GM19455 (cell line): ENCODE measurements around the gene PIGP.
"Not testable (repeated sequence)": the region's sequence is repeated elsewhere in the genome, so short reads cannot be mapped to it uniquely, and the experiment has no call there.

Experiments
- ATAC-seq: cut with Tn5 transposase; IDR thresholded peaks from one replicate; pipeline ENCODE4 v1.9.1; 2021; ENCODE audit not compliant: unreplicated experiment

PIGP gene

GRCh38 chr21:37072988-37073416, at the start of gene PIGP, which contains the start of gene TTC3:
TSS of gene PIGP (minus strand) at chr21:37073071. CDS start at chr21:37072515, 556 bp downstream.
TSS of gene TTC3 (plus strand) at chr21:37073254. CDS start at chr21:37087258, 14,004 bp downstream.
- ATAC-seq = peak; percentile 56

- no peak for ATAC-seq
These were observed 46.7 kb upstream of the PIGP start for GRCh38 chr21:37119421-37120218.

GRCh38 chr21:37118187-37118826, 45.4 kb upstream of the PIGP start:
- no peak for ATAC-seq

- no peak for ATAC-seq
These were observed 44.3 kb upstream of the PIGP start for GRCh38 chr21:37117204-37117603.

GRCh38 chr21:37116459-37116858, 43.6 kb upstream of the PIGP start:
- ATAC-seq = not testable (repeated sequence)

- not testable (repeated sequence) for ATAC-seq
These were observed 41.4 kb upstream of the PIGP start for GRCh38 chr21:37114301-37114700.

GRCh38 chr21:37111029-37111428, 38.2 kb upstream of the PIGP start:
- not testable (repeated sequence) for ATAC-seq

GRCh38 chr21:37106998-37107397, 34.1 kb upstream of the PIGP start:
- no peak for ATAC-seq

GRCh38 chr21:37102746-37103145, 29.9 kb upstream of the PIGP start:
- not testable (repeated sequence) for ATAC-seq

- ATAC-seq = no peak
These were observed 28.5 kb upstream of the PIGP start for GRCh38 chr21:37101384-37101783.

GRCh38 chr21:37100316-37100715, 27.4 kb upstream of the PIGP start:
- no peak for ATAC-seq

- ATAC-seq = no peak
These were observed 25.9 kb upstream of the PIGP start for GRCh38 chr21:37098751-37099150.

GRCh38 chr21:37095821-37096220, 22.9 kb upstream of the PIGP start:
- no peak for ATAC-seq

GRCh38 chr21:37093977-37094376, 21.1 kb upstream of the PIGP start:
- ATAC-seq = no peak

GRCh38 chr21:37088186-37088735, 15.4 kb upstream of the PIGP start:
- no peak for ATAC-seq

GRCh38 chr21:37087188-37087587, 14.3 kb upstream of the PIGP start:
- no peak for ATAC-seq

GRCh38 chr21:37085726-37086125, 12.9 kb upstream of the PIGP start:
- no peak for ATAC-seq

- no peak for ATAC-seq
These were observed 10.1 kb upstream of the PIGP start for GRCh38 chr21:37082856-37083528.

- ATAC-seq = no peak
These were observed 9.5 kb upstream of the PIGP start for GRCh38 chr21:37082375-37082774.

GRCh38 chr21:37079211-37079824, 6.4 kb upstream of the PIGP start:
- no peak for ATAC-seq

- ATAC-seq = no peak
These were observed 4.5 kb upstream of the PIGP start for GRCh38 chr21:37077403-37077802.
